IMR-90 (cell line): ENCODE measurements around the gene MED12L.

Experiments used
- CEBPB ChIP-seq: IDR thresholded peaks from 2 replicates; pipeline ENCODE4 v1.6.1; 2012; ENCODE audit warnings: low read depth, low read length, improper control_type of control experiment
- CHD1 ChIP-seq: IDR thresholded peaks from 2 replicates; pipeline ENCODE4 v1.6.1; 2012; ENCODE audit warnings: low read depth, low read length, improper control_type of control experiment
- CTCF ChIP-seq: conservative IDR thresholded peaks from 2 replicates; pipeline ENCODE4 v1.5.1; 2012; ENCODE audit warnings: mild to moderate bottlenecking, low read depth, low read length, improper control_type of control experiment
- FOS ChIP-seq: fragments of 150-350 bp; IDR thresholded peaks from 2 replicates; pipeline ENCODE4 v1.6.1; 2016; ENCODE audit warnings: low read depth, low read length
- MAFK ChIP-seq: IDR thresholded peaks from 2 replicates; pipeline ENCODE4 v1.6.1; 2012; ENCODE audit warnings: low read depth, low read length, improper control_type of control experiment
- MAZ ChIP-seq: IDR thresholded peaks from 2 replicates; pipeline ENCODE4 v1.6.1; 2012; ENCODE audit warnings: low read depth, mild to moderate bottlenecking, low read length, improper control_type of control experiment, moderate library complexity, borderline replicate concordance
- NFE2L2 ChIP-seq: fragments of 150-350 bp; IDR thresholded peaks from 2 replicates; pipeline ENCODE4 v1.6.1; 2016; ENCODE audit warnings: low read depth, mild to moderate bottlenecking, low read length
- POLR2A ChIP-seq: IDR thresholded peaks from 2 replicates; pipeline ENCODE4 v1.6.1; 2012; ENCODE audit warnings: mild to moderate bottlenecking, low read depth, low read length
- RAD21 ChIP-seq: IDR thresholded peaks from 2 replicates; pipeline ENCODE4 v1.6.1; 2012; ENCODE audit warnings: low read length, improper control_type of control experiment
- RCOR1 ChIP-seq: IDR thresholded peaks from 2 replicates; pipeline ENCODE4 v1.6.1; 2012; ENCODE audit warnings: mild to moderate bottlenecking, low read length, improper control_type of control experiment; ENCODE audit not compliant: insufficient replicate concordance
- RFX5 ChIP-seq: IDR thresholded peaks from 2 replicates; pipeline ENCODE4 v1.8.0; 2012; ENCODE audit warnings: low read depth, mild to moderate bottlenecking, low read length, moderate library complexity
- USF2 ChIP-seq: fragments of 150-350 bp; IDR thresholded peaks from 2 replicates; pipeline ENCODE4 v1.6.1; 2017; ENCODE audit warnings: mild to moderate bottlenecking, antibody characterized with exemption, low read length, low read depth

- TF ChIP-seq RFX5 (no peak), RCOR1 (no peak), CTCF (no peak), POLR2A (no peak), USF2 (no peak), RAD21 (no peak), MAZ (no peak), FOS (no peak), NFE2L2 (no peak), MAFK (no peak), CHD1 (no peak), CEBPB (no peak)
Observed at GRCh38 chr3:151113343-151113742, 27.9 kb downstream of the MED12L start.
